Inferior parietal cortex (tissue), 1 donor: ENCODE measurements around the gene PON2.
"Not testable (repeated sequence)": the region's sequence is repeated elsewhere in the genome, so short reads cannot be mapped to it uniquely, and the experiment has no call there.

Experiments used
- DNase-seq: peaks from one replicate; pipeline ENCODE4 v3.0.0-alpha.2; 2016; ENCODE audit errors: extremely low spot score

Gene PON2

DNA sequence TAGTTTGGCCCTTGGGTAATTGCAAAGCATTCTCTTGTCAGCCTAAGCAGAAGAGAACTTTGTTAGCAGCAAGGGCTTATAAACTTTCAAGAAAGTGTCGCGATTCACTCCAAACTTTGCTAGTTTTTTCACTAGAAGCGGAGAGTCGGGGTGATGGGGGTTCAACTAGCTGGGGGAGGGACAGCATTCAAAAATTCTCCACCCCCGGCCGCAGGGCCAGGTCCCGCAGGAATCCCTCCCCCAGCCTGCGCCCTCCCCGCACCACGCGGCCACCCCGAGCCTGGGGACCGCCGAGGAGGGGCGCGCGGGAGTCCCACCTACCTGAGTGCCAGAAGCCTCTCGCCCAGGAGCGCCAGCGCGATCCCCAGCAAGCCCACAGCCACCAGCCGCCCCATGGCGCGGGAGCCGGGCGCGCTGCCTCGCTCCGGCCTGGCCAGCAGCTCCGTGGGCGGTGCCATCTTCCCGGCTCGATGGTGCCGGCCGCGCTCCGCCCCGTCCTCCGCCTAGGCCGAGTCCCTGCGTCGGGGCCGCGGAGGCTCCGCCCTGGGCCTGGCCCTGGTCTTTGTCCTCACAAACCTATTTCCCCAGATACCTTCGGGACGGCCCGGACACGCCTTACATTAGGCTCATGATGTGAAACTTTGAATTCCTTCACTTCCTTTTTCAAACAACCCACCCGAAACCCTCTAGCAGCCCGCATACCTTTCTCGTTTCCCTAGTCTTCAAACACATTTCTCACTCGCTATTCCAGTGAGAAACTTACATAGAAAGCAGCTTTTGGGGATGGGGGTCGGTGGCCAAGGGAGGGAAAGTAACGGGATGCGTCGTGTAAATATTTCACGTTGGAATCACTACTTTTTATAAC, at the start of gene PON2:
TSS of gene PON2 (minus strand) at position 472 of the 865 bp plus-strand sequence. CDS start at position 395, 77 bp downstream.
- DNase-seq = peak; percentile 60

DNA sequence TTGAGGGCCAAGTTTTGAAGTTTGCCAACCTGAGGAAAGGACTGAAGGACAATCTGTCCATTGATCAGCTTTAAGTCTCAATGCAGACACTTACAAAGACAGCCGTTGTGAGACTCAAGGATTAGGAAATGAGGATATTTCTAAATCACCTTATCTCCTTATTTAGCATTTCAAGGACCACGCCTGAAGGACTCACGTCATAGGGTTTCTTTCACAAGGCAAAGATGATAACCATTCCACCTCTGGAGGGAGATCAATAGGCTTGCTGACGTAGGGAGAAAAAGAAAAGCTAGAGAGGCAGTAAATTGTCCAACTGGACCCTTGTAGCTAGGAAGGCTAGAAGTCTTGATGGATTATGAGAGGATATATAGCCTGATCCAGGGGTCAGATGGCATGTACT, 47.6 kb upstream of the PON2 start:
- DNase-seq = no peak

DNA sequence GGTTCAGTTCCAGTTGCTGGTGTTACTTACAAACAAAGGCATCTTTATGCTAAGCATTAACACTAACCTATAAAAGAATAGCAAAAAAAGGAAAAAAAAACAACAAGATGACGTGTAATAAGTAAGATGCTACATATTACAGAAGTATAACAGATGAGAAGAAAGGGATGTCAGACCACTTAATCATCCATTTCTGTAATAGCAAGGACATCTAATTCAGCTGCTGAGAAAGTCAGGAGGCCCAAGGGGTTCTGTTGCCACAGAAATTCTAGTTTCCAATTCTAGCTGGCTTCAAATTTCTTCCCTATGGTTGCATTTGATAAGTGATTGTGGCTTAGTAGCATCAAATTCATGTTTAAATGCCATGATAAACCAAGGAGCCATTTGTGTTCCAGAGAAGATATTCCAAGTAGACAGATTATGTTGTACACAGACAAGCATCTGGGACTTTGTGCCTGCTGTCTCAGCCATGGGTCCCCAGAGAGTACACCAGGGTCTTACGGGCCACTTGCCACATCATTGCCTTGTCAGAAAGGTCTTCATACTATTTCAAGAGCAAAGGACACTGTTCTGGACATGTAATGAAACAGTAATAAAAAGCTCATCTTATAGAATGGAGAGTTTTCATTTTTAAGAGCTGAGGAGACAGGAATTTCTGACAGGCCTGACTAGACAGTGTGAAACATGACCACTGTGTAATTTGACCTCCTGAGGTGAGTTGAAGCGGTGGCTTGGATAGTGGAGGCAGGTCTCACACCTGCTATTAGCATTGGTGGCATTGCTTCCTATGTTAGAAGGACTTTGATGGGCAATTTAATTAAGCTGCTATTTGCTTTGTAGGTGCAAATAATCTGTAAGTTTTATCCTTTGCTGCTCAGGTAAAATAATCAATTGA, 46.7 kb upstream of the PON2 start:
- DNase-seq = no peak

DNA sequence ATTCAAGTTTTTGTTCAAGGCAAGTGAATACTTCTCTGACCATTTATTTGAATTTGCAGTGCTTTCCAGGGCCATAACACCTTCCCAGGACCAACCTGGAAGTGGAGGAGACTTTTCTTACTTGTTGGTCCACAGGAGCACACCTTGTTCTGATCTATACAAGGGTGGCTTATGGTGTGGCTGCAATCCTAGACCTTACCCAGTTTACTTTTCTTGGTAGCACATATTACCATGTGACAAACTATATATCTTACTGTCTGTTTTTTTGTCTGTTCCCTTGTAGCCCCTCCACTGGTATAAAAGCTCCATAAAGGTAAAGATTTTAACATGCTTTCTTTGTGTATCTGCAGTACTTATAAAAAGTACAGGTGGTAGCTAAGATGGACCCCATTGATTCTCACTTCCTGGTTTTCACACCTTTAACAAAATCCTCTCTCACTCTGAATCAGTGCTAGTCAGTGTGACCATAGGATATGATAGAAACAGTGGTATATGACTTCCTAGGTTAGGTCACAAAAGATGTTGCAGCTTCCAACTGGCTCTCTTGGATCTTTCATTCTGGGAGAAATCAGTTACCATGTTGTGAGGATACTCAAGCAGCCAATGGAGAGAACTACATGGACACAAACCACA, 45.3 kb upstream of the PON2 start:
- no peak for DNase-seq

DNA sequence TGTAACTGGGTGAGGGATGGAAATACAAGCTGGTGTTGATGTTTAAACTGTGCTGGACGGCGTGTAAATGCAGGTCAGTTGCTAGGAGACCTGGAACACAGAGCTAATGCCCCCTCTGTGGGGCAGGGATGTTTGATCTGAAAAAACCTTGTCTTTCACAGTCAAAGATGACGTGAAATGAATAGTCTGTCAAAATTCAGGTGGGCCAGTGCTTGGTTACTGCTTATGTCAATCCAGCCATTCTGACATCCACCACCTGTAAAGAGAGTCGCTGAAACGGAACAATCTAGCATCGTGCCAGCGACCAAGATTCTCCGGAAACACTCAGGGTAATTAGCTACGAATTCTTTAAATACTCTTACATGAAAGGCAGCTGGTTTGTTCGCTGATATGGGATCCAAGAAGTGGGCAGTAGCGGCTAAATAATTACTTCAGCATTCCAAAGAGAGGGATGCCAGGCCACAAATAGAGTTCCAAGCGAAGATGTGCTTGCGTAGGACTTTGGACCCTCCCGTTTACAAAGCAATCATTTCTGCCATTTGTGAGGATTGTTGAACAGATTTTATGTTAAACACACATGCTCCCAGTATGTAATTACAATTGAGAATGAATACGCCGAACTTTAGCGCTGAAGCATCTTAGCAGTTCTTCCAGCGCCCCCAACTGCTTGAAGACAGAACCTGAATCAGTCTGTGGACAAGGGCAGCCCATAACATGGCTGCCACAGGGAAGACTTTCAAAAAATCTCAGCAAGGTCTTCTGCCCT, 43.6 kb upstream of the PON2 start:
- DNase-seq = peak; percentile 78

DNA sequence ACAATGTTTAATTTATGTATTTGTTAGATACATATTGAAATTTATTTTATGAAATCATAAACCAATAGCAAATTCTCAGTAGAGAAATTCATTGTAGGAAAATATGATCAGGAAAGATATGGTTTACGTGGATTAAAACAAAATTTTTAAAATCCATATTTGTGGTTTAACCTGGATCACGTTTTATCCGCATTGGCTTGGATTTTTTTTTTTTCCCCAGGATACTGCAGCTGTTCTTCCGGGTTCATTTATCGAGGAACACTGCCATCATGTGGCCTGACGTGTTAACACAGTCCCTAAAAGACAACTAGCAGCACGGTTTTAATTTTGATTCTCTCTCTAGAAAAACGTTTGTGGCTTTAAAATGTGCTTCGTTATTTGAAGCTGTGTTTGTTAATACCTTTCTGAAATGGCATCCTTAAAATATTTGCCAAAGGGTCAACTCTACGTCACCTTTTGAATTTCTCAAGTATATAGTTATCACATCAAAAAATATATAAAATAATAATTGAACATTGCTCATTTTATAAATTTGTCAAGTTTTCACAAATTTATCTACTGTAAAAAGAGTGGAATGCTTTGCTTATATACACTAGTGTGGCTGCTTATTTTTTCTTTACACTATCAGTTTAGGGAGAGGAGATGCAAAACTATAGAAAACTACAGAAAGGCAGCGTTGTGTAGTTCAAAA, 42.2 kb upstream of the PON2 start:
- DNase-seq = peak; percentile 89

DNA sequence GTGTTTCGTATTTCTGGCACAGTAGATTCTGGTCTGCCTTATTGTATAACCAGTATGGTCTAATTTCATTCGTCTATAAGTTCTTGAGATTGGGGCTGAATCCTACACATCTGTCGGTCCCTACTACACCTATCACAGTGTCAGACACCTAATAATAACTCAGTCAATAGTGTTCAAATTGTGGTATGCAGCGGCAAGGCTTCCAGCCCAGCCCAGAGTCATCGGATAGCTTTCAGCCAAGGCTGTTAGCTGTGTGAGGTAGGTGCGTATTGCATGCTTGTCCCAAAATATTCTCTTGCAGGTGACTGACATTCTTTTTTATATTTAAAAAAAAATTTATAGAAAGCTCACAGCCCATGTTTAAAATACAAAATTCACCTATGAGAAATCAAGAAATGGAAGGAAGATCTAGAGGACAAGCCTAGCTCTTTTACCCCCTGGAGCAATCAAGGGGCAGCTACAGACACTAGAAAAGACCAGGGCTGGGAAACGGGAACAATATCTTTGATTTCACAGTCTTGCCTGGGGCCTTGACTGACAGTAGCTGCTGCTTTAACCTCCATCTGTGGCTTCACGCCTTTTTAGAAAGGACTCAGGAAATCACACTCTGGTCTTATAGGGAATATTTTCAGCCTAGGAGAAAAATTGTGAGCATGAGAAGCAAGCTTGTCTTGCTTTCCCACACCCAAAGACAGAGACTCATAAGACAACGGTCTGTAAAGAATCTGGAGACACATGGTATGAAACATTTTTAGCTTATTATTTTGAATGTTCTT, 41.4 kb upstream of the PON2 start:
- DNase-seq = no peak

DNA sequence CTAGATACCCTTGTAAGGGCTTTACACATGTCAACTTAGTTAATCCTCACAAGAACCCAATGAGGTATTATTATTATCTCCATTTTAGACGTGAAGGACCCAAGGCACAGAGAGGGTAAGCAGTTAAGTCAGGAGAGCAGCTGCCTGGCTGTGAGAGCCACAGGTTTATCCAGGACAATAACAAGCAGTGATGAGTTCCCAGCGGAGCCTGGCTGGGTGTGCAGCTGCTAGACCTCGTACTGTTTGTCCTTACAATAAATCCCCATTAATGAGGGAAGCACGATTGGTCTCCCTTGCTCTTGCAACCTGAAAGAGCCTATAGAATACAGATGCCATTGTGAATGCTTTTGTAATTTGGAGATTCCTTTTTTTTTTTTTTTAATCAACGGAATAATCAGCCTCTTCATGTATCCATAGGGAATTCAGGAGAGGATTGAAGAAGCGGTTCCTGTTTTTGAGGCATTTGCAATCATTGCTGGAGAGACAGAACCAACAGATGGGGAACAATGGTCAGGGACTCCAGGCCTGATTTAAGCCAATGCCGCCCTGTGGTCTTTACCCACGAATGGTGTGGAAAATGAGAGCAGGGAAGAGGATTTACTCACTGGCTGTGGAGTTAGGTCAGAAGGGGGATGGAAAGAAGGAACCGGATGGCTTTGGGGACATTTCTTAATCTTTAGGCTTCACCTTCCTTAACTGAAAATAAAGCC, 38.6 kb upstream of the PON2 start:
- DNase-seq = no peak

DNA sequence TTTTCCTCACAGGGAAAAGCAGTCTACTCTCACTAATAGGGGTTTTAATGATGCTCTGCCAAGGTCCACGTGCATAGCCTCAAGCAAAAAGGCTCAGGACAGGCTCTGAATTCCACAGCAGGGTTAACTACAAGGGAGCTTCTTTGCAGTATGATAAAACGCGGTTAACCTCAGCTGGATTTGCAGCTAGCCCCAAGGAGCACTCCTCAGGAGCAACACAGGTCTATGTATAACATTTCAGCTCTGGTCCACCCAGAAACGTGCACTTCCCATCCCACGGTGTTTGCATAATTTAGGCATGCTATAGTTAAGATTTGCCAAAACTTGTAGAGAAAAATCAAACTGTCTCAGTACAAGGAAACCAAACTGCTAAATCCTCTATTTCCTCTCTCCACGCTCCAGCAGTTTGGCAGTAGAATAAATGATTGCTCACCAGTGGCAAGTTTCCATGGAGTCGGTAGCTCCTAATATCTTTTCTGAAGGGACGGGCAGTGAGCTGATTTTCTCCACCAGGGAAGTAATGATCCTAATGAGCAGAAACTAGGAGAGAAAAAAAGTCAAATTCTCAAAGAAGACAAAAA, 37.8 kb upstream of the PON2 start:
- DNase-seq = peak; percentile 27

DNA sequence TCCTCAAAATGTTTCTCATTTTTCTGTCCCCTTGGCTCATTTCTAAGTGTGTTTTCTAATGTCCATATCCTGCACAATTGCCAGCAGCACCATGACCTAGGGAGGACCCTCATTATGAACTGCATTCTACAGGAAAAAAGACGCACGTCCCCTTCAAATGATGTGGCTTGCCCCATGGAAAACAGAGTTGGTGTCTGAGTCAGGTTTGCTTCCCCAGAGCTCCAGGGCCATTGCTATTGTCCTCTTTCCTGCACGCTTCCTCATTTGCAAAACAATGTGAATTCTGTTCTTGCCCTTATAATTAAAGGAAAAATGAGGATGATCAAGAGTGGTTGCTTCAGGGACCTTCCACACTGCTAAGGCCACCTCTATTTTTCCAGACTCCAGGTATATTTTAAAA, 36.2 kb upstream of the PON2 start:
- no peak for DNase-seq

DNA sequence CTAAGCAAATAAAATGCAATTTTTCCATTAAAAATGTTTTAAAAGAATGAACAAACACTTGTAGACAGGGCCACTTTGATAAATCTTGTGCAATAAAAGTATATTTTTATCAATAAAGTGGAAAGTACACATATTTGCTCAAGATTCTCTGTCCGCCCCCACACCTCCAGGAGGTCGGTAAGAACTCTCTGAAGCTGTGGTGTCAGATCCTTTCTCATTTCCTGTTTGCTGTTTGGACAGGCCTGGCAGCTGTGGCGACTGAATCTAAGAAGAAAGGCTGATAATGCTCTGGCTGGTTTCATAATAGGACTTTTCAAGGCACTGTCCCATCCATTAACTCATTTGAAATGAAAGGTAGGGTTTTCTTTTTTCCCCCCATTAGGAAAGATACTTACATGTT, 35.6 kb upstream of the PON2 start:
- no peak for DNase-seq

DNA sequence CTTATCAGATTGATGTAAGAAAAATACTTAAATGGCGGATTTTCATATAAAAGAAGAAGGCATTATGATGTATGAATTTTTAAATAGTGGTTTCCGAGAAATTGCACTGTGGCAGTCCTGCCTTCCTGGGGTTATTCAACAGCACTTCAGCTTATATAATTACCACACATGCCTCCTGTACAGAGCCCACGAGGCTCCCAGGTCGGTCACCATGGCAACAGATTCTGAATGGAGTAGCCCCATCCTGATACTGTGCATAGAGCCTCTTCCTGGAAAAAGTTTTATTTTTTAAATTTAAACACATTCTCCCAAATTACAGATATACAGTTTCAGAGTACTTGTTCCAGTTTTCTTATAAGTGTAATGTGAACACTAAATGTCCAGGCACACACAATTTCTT, 35.0 kb upstream of the PON2 start:
- no peak for DNase-seq

DNA sequence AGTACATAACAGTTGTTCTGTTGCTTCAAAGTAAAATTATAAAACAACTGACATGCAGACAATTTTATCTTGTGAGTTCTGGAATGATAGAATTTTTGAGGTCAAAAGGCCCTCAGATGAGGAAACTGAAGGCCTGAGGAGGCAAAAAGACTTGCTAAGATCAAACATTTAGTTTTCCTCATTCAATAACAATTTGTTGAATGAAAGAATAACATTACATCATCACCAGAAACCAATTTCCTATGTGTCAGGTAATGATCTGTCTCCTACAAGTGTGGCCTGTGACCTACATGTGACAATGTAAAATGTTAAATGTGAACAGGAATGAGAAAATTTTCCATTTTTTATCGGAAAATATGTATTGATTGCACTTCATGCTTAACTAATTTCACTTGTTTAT, 34.4 kb upstream of the PON2 start:
- DNase-seq = no peak

DNA sequence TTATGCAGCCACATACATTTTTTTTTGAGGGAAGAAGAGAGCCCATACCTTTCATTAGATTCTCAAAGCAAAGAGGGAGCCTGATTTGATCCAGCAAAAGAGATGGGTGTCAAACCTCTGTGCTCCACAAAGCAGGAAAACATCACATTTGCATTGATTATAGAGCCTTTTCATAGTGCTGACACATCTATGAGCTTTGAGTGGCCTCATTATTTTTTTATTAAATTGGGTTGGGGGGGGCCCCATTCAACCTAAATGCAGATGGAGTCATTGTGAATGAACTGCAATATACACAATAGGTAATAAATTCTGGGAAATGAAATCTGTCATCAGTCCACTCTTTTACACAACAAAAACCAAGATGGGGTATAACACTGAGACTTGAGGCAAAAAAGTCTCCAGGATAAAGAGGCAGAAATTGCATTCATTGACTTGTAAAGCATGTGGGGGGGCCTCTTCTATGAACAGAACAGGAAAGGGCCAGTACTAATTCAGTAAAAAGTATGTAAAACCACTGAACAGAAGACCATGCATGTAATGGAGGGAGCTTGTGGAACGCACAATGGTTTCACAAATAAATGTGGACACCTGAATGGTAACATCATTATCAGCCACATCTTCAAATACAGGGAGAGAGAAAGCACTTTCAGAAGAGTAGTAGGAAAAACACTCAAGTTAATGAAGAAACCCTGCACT, 33.2 kb upstream of the PON2 start:
- DNase-seq = no peak

DNA sequence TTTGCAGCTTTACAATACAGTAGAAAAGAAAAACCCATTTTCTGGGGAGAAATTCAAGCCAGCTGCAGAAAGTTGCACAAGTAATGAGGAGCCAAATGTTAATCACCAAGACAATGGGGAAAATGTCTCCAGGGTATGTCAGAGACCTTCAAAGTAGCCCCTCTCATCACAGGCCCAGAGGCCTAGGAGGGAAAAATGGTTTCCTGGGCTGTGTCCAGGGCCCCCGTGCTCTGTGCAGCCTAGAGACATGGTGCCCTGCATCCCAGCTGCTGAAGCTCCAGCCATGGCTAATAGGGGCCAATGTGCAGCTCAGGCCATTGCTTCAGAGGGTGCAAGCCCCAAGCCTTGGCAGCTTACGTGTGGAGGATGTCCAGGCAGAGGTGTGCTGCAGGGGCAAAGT, 25.8 kb upstream of the PON2 start:
- DNase-seq = not testable (repeated sequence)

DNA sequence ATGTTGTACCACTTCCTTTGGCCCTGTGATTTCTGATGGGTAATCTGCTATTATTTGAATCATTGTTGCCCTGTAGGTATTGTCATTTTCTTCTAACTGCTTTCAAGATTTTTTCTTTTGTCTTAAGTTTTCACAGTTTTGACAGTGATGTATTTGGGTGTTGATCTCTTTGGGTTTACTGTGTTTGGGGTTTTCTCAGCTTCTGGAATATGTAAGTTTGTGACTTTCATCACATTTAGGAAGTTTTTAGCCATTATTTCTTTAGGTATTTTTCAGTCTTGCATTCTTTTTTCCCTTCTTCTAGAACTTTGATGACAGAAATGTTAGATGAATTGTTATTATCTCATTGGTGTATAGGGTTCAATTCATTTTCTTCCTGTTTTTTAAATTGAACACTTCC, 23.1 kb upstream of the PON2 start:
- no peak for DNase-seq

DNA sequence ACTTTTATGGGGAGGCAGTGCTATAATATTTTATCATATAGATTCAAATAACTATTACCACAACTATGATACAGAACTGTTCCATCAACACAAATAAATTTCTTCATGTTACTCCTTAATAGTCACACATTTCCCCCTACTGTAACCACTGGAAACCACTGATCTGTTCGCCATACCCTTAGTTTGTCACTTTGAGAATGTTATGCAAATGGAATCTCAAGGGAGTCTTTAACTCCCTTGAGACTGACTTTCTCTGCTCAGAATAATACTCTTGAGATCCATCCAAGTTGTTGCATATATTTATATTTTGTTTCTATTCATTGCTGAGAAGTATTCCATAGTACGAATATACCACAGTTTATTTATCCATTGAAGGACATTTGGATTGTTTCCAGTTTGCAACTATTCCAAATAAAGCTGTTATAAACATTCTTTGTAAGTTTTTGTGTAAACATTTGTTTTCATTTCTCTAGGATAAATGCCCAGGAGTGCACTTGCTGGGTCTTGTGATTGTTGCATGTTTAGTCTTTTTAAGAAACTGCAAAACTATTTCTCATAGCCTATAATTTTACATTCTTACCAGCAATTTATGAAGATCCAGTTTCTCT, 19.7 kb upstream of the PON2 start:
- DNase-seq = no peak

DNA sequence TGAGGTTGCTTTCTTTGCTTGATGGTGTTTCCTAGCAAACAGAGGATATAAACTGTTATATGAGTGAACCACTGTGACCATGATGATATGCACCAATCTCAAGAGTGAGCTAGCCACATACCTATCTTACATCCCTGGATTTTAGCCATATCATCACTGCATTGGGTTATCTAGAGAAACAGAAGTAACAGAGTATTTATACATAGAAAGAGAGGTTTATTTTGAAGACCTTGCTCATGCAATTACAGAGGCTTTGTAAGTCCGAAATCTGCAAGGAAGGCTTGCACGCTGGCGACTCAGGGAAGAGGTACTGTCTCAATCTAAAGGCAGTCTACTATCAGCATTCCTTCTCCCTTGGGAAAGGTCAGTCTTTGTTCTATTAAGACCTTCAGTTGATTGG, 11.8 kb upstream of the PON2 start:
- no peak for DNase-seq
